ENCODE measurements around the gene TAF10. TPM values are rescaled to one million over a fixed set of nuclear protein-coding genes. Genes with fewer than 3 reads are reported as not detected.

Gene TAF10
- total RNA-seq, 1 experiment from 2014 or later: 387 TPM

- Histone ChIP-seq H3K27me3 (ENCODE audit: control insufficient read depth, insufficient read depth, low read length) (peaks cover 59% of the 10 kb centered on the region), H3K9me3 (ENCODE audit: control insufficient read depth, insufficient read depth, low read depth, low read length) (no peaks in the 10 kb centered on the region), H3K4me3 (ENCODE audit: low read depth in 2 of 2, low read length in 2 of 2) (no peak overlapping the region), H3K27ac (ENCODE audit: low read length) (no peak overlapping the region), H3K4me1 (ENCODE audit: control insufficient read depth, insufficient read depth, low read length) (no peaks in the 10 kb centered on the region), H3K36me3 (ENCODE audit: control insufficient read depth, insufficient read depth, low read length) (no peaks in the 10 kb centered on the region; the same call in 1 of the 2 replicates)
- ChIA-PET POLR2A (no interaction called here), CTCF (no interaction called here)
- in situ Hi-C loops (cut with HindIII; ENCODE audit: low pct_unique_long_range_greater_than_20kb, low sequenced_read_pairs) (no loop called here), intact Hi-C loops (cut with micrococcal nuclease; ENCODE audit: unreplicated experiment) (no loop called here)
- DNase-seq (ENCODE audit: low read depth, low spot score) (no peak), ATAC-seq (no peak)
- no TSS peak for BruUV-seq (replicated peaks)
- no peak for TF ChIP-seq CTCF (IDR thresholded peaks at IDR 0.05)
- no peak for TF ChIP-seq TCF7L2 (IDR thresholded peaks at IDR 0.05; ENCODE audit: low read depth, low read length)
- no peak for TF ChIP-seq REST (IDR thresholded peaks at IDR 0.05; ENCODE audit: insufficient read depth in 1 of 2, low read depth in 2 of 2, low read length in 1 of 2)
- TF ChIP-seq SIN3A (IDR thresholded peaks at IDR 0.05; ENCODE audit: borderline replicate concordance, insufficient read depth, low read depth, low read length): no peak
- TF ChIP-seq POLR2AphosphoS5 (IDR thresholded peaks at IDR 0.05; ENCODE audit: low read depth, low read length): no peak
Observed at GRCh38 chr11:6650980-6651379, 39.0 kb upstream of the TAF10 start.

GRCh38 chr11:6650104-6650503 is 38.1 kb upstream of the TAF10 start:
- no peak overlapping the region for H3K27ac ChIP-seq (ENCODE audit: low read length)
- DNase-seq (ENCODE audit: low read depth, low spot score) (no peak), ATAC-seq (no peak)
- H3K27me3 ChIP-seq (ENCODE audit: control insufficient read depth, insufficient read depth, low read length): peaks cover 58% of the 10 kb centered on the region
- TF ChIP-seq CTCF (IDR thresholded peaks at IDR 0.05) (no peak), SIN3A (IDR thresholded peaks at IDR 0.05; ENCODE audit: borderline replicate concordance, insufficient read depth, low read depth, low read length) (no peak)
- in situ Hi-C loops (cut with HindIII; ENCODE audit: low pct_unique_long_range_greater_than_20kb, low sequenced_read_pairs): no loop called here
- no peaks in the 10 kb centered on the region; the same call in 1 of the 2 replicates for H3K36me3 ChIP-seq (ENCODE audit: control insufficient read depth, insufficient read depth, low read length)
- no peaks in the 10 kb centered on the region for H3K4me1 ChIP-seq (ENCODE audit: control insufficient read depth, insufficient read depth, low read length)
- no peak overlapping the region for H3K4me3 ChIP-seq (ENCODE audit: low read depth in 2 of 2, low read length in 2 of 2)
- no peaks in the 10 kb centered on the region for H3K9me3 ChIP-seq (ENCODE audit: control insufficient read depth, insufficient read depth, low read depth, low read length)
- no TSS peak for BruUV-seq (replicated peaks)
- intact Hi-C loops (cut with micrococcal nuclease; ENCODE audit: unreplicated experiment): no loop called here
- CTCF ChIA-PET: no interaction called here
- POLR2A ChIA-PET: no interaction called here
